Activated CD8-positive, alpha-beta memory T cell treated with anti-CD3 and anti-CD28 coated beads for 4 hours (primary cell): ENCODE data around the gene USP3.

Experiments used
- DNase-seq, 2 donors: peaks; one replicate each; pipeline ENCODE4 v3.0.0-alpha.2; 2020; ENCODE audit warnings: low read depth in 2 of 2

USP3 gene

DNA sequence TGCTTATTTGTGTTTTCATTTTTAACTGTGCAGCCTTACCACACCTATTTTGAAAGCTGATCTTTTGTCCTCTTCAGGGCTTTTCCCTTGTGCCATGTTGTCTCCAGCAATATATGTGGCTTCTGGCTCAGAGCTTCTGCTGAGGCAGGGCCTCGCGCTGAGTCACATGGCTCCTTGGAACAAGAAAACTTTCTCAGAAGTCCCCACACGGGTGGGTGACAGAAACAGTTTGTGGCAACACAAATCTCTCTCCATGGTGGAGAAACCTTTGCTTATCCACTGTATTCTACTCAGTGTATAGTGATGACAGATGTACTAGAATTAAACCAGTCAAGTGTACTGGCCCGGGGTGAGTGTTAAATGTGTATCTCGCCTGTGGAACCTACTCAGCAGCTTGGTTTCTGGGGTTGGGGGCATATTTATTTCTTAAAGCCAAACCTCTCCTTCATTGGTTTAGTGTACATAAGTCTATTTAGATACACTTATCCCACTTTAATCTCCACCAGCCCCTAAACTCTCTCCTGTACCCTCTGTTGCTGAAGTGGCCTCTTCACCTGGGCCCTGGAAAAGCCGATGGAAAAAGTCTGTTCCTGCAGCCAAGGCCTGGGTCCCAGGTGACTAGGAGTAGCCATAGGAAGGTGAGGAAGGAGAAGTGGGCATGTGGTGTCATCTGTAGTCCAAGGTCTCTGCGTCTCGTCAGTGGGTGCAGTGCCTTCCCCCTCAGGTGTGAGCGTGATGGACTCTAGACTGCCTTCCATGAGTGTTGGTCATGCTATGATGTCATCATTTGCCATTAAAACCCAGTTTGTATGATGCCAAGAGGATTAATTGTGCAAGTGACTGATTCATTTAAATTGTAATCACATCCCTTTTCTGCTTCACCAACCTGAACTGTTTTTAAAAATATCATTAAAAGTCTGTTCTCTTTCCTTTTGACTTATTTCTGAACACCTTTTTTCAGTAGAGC is 89.6 kb downstream of the USP3 start:
- DNase-seq = no peak

DNA sequence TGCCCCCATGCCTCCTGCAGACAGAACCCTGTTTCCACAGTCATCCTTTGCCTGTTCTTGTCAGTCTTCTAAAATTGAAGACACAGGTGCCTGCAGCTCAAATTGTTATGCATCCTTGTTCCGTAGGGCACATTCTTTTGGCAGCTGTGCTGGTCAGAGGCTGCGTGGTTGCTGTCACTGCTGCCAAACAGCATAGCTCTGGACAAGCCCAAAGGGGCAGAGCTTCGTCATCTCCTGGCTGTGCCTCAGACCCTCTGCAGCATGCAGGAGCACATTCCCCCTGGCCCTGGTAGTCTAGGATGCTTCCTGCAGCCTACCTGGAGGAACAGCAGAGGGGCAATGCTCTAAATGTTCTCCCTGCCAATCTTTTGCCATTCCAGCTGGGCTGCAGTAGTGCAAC is 90.7 kb downstream of the USP3 start:
- DNase-seq = no peak

DNA sequence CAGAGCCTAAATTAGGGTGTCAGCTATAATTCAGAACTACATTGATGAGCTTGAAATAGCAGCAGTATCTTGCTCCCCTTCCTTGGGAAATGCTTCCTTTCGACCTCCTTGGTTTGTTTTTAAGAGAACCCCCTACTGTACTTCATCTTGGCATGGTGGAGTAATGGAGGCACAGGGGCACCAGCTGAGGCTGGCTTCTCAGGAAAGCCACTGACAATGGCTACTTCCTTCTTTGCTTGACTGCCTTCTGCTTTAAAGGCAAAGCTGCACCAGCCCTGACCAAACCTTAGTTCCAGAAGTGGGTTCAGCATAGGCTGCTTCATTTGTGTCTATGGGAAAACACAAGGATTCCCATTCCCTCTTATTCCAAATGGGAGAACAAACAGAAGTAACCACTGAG is 91.3 kb downstream of the USP3 start:
- no peak for DNase-seq

DNA sequence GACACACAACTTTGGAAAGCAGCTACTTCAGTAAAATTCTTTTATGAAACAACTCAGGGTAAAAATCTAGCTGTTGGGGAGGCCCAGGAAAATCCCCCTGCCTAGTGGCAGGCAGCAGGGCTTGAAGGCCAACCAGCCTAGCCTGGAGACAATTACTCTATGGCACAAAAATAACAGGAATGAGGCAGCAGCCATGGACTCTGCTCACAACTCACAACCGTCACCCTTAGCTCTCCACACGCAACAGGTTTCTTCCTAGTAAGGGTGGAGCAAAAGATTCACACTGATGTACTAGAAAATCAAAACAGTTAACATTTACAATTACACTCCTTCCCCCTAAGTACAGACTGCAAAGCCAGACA is 92.3 kb downstream of the USP3 start:
- DNase-seq = no peak

DNA sequence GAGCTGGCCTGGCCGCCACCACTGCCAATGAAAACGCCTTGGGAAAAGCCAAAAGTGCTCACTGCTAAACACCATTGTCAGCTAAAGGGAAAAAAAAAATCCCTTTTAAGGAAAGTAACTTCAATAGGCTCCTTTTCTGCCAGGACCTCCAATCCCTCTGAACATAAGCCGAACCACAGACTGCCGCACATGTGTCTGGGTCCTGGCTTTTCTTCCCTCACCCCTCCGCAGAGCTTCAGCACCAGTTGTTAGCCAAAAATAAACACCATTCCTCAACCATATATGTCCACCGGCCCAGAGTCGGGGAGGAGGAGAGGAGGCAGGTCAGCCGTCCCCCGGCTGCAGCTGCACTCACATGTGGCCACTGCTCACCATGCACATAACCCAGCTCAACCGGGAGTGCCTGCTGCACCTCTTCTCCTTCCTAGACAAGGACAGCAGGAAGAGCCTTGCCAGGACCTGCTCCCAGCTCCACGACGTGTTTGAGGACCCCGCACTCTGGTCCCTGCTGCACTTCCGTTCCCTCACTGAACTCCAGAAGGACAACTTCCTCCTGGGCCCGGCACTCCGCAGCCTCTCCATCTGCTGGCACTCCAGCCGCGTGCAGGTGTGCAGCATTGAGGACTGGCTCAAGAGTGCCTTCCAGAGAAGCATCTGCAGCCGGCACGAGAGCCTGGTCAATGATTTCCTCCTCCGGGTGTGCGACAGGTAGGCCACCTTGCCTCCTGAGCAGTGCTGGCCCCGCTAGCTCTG is 92.8 kb downstream of the USP3 start, which contains the start of gene FBXL22:
Gene FBXL22, plus strand, starts transcription at position 350 of the 753 bp plus-strand sequence. Its CDS starts 6 bp downstream, at position 356.
- no peak for DNase-seq

DNA sequence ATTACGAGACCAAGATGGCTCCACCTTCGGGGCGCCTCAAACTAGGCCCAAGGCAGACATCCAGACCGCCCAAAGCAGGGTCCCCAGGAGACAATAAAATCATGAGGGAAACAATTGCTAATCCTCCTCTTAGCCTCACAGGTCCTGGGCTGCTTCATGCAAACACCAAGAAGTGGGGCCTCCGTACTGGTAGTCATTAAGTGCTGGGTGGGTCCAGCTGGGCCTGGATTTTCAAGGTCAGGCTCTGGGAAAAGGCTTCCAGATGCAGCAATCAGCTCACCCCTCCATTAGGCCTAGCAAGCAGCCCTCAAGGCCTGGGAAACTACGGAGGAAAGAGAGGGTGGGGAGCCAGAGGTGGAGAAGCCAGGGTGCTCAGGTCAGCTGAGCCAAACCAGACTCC is 93.4 kb downstream of the USP3 start:
- DNase-seq = no peak

DNA sequence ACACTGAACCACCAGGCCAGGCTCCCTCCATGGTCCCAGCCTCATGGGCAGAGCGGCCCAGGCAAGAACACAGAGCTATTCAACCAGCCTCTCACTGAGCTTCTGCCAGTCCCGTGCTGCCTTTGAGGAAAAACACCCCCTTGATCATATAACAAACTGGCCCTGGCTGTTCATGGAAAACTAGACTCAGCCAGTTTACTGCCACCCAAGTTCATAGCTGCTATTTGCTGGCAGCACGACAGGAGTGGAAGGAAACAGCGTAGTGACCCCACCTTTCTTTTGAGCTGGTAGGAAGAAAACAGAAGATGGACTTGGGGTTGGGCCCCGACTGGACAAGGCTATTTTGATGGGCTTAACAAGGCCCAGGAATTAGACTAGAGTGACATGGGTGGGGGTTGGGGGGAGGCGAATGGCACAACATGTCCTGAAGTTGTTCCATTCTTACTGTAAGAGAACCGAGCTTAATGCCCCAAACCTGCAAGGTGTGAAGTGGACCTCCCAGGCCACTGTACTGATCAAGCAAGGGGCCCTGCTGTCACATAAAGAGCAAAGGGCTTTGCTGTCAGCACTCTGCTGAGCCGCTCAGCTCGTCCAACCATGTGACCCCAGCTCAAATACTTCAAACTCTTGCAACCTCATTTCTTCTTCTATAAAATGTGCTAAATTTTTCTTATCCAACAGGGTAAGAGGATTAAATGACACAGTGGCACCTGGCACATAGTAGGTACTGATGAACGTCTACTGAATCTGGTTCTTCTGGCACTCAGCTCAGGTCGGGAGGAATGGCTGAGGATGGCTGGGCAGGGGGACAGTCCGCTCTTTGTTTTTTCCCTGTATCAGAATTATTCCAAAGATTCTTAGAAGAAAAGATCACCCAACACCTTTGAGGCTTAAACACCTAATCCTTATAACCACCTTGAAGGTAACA is 94.3 kb downstream of the USP3 start:
- DNase-seq = no peak

DNA sequence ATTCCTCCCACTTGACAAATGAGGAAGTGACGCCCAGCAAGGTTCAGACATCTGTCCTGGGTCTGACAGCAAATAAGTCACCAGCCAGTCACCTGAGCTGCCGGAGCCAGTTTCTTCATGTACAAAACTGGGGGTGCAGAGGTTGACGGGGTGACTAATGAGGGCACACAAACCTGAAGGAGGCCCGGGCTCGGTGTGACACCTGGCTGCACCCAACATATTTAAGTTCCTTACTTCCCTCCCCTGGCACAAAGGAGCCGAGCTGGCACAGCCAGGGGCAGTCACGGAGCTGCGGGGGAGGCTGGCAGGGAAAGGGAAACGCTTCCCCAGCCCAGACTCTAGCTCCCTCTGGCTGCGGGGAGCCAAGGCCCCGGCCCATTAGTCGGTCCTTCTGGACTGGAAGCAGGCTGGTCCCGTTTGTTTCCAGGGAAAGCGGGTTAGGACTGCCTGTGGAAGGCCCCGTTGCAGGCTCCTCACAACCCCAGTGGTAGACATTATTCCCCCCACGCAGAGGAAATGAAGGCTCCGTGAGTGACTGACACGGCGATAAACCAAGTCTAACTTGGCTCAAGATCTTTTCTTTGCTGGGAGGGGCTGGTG is 95.1 kb downstream of the USP3 start:
- no peak for DNase-seq

DNA sequence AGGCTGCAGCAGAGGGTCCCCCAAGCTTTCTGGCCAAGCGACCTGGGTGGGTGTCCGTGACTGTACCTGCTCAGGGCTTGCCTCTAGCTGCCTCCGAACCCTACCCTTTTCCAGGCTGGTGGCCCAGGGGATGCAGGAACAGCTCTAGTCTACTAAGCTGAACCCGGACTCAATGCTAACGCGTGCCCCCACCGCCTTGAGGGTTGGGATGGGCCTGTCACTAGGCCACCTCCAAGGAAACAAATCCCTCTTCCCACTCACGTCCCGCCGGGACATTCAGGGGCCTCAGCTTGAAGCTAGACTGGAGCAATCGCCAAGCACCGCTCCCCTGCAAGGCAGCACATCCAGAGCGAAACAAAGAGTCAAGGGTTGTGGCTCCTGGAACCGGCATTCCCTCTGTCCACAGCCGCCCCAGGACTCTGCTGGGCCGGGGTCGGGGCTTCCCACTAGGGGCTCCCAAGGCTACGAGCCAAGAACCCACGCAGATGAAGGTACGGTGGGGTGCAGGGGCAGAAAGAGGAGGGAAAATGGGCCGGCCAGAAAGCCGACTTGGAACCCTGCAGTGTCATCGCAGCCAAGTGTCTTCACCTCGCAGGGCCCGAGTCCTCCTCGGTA is 95.7 kb downstream of the USP3 start:
- no peak for DNase-seq

DNA sequence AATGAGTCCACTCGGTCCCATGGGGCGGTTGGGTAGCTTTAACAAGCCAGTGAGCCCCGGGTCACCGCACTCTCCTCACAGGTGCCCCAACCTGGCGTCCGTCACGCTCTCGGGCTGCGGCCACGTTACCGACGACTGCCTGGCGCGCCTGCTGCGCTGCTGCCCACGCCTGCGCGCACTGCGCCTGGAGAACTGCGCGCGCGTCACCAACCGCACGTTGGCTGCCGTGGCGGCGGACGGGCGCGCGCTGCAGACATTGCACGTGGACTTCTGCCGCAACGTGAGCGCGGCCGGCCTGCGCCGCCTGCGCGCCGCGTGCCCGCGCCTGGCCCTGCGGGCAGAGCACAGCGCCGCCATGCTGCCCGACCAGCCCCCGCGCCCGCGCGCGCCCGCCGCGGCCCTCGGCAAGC is 96.2 kb downstream of the USP3 start:
- peak; percentile 71 to 84 for DNase-seq

DNA sequence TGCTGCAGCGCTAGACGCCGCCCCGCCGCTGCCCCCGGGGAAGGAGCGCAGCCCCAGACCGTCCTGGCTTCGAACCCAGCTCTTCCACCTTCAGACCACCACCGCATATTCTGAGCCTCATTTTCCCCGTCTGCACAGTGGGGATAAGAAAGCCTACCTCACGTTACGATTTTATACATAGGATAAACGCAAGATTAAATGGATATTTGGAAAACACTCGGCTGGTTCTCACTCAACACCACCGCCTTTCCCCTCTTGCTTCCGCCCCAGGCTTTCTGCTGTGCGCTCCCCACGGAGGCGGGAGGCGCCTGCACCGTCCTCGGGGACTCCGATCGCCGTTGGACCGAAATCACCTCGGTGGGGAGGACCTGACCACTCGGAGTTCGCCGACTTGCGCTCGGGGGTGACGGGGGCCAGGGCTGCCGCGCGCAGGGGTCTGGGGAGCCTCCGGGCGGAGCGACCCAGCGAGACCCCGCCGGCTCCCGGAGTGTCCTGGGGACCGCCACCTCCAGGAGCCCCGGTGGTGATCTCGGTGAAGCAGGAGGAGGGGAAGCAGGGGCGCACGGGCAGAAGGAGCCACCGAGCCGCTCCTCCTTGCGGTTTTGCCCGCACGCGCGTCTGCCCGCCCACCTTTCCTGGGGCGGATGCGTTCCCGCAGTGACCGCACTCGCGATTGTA is 96.8 kb downstream of the USP3 start:
- DNase-seq = peak in 1 of 2 donors; percentile 26

DNA sequence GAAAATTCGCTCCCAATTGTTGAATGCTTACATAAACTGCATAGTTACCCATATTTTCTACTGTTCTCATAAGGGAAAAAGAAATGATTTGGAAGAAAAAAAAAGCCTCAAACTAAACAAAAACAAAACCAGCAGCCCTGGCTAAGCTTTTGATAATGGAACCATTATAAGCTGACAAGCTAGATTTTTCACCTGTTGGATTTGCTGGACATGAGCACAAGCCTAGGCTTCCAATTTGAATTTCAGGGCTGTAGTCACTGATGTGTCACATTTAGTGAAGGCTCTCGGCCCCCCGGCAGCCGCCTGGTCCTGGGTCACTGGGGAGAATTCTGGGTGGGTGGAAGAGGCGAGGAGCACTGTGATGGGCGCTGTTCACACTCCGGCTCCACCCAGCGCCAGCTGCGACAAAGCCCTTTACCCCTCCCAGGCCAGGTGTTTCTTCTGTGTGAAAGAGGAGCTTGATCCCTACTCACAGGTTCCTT is 97.4 kb downstream of the USP3 start:
- no peak for DNase-seq

DNA sequence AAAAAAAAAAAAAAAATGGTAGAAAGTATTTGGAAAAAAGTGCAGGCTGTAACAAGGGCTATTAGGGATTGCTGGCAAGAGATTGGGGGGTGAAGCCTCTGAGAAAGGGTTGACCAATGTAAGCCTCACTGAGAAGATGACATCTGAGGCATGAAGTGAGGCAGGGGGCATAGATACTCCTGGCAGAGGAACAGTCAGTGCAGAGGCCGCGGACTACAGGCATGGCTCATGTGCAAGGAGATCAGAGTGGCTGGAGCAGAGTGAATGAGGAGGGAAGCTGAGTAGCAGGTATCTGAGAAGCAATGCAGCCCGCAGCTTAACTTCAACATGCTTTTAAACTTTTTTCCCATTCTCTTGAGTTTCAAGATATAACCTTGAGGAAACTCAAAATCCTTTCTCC is 98.2 kb downstream of the USP3 start:
- no peak for DNase-seq

DNA sequence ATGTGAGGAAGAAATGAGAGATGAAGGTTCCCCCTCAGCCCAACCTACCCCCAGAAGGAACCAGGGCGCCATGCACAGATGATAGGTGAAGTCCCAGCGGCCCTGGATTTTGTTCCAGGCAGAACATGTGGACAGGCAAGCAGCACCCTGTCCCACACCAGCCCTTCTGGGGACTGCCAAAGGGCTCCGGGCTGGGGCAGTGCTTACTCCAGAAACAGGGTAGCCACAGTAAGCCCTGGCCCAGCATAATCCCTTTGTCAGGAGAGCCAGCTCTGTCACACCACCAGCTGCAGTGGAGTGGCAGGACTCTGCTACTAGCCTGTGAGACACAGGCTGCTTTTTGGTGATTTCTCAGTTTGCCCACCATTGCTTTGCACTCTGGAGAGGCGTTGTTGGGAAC is 99.1 kb downstream of the USP3 start:
- no peak for DNase-seq

DNA sequence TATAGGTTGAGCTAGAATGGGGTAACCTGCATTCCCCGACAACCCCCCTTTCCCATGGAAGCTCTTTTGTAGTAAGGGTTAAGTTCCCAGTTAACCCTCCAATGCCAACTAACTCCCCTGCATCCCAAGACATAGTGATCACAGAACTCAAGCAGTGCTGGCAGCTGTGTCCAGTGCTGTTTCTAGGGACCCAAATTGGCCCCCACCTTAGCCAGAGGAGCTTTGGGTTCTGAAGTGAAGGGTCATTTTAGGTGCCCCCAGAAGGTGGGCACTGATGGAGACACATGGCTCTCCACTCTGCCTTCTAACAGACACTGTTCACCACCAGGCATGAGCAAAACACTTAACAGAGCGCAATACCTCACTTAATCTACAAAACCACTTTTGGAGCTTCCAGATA is 99.9 kb downstream of the USP3 start:
- DNase-seq = no peak

DNA sequence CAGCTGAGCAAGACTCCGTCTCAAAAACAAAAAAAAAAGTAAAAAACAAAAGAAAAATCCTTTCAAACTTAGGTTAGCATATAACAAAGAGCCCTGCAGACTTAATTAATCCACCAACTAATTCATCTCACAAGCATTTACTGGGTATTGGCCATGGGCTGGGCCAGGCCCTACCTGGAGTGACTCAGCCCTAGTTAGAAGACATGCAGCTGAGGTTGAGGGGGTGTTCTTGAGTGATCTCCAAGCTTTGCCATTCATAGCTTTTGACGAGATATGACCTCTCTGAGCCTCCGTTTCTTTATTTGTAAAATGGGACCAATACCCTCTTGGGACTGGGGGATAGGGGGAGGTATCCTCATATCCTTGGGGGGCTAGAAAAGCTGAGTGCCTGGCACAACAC is 100.6 kb downstream of the USP3 start:
- no peak for DNase-seq

DNA sequence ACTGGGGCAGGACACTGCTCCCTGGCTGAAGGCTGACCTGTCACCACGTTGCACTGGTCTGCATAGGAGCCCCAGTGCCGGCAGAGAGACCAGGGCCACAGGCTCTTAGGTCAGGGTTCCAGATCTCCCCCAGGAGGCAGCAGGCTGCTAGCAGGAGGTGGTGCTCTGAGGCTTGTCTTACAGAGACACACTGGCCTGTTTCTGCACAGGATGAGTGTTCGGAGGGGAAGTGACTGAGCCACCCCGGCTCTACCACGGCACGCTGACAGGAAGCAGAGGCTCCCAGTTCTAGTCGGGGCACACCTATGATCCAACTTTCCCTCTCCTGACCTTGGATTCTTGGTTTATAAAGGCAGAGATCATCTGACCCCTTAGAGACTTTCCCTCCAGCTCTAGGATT is 101.4 kb downstream of the USP3 start:
- DNase-seq = peak in 1 of 2 donors; percentile 39

DNA sequence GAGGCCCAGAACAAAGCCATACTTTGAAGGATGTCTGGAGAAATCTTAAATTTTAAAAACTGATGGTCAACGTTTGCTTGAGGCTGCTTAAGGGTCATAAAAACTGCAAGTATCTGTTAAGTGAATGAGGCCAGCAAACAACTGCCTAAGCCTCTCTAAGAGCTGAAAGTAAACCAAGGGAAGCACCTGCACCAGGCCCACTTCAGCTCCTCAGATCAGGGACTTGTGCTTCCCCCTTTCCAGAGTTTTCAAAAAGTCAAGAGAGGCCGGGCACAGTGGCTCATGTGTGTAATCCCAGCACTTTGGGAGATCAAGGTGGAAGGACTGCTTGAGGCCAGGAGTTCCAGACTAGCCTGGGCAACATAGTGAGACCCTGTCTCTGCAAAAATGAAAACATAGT is 101.9 kb downstream of the USP3 start:
- no peak for DNase-seq

DNA sequence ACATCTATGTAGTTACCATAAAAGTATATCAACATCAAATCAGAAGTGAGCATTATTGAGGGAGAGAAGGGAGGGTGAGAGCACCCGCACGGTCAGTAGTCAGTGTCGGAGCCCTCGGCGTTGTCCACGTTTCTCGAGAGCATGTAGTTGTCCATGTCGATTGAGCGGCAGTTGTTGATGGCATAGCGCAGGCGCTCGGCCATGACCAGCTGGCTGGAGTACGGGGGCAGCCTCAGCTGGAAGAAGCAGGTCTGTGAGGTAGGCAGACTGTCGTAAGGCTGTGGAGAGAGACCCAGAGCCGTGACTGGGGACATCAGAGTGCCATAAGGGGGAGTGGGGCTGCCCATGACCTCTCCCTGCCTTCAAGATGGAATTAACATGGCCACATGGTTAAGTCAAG is 104.6 kb downstream of the USP3 start:
- no peak for DNase-seq

DNA sequence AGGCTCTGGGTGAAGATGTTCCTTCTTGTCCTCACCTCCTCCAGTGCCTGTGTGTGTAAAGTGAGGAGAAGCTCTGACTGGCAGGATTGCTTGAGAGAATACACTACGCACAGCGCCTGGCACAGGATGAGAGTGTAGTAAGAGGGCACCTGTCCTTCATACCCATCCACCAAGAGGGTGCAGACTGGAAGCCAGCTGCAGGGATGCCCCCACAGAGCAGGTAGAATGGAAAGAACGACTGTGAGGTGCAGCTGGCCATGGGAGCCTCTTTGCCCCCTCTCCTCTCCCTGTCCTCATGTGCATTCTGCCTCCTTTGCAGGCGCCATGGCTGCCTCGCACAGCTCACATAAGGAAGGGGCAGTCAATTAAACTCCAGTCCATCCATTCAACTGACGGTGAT is 105.1 kb downstream of the USP3 start:
- DNase-seq = no peak
